ACC112 (cell line): ENCODE data around the gene SERP2.
A peak's percentile ranks its signal among the peaks of the same experiment; 100 is the strongest.

Experiments used
- H2AFZ ChIP-seq: fragments of 200-600 bp; sonication (generic); one replicate; pipeline ENCODE4 v1.6.0; 2017; ENCODE audit warnings: antibody characterized with exemption, low read length; ENCODE audit not compliant: unreplicated experiment
- H3K27ac ChIP-seq: fragments of 200-600 bp; sonication (generic); 2 replicates; pipeline ENCODE4 v1.5.1; 2014; ENCODE audit warnings: low read depth, mild to moderate bottlenecking, antibody characterized with exemption, low read length, moderate library complexity
- H3K27me3 ChIP-seq: fragments of 200-600 bp; sonication (generic); 2 replicates; pipeline ENCODE4 v1.6.1; 2014; ENCODE audit warnings: mild to moderate bottlenecking, antibody characterized with exemption, low read length, moderate library complexity, mixed read lengths; ENCODE audit not compliant: insufficient read depth
- H3K36me3 ChIP-seq: fragments of 200-600 bp; sonication (generic); 2 replicates; pipeline ENCODE4 v1.6.1; 2016; ENCODE audit warnings: mild to moderate bottlenecking, antibody characterized with exemption, low read length, moderate library complexity, mixed read lengths; ENCODE audit not compliant: insufficient read depth
- H3K4me1 ChIP-seq: fragments of 200-600 bp; sonication (generic); one replicate; pipeline ENCODE4 v1.6.1; 2016; ENCODE audit warnings: low read length, mixed read lengths; ENCODE audit not compliant: insufficient read depth, unreplicated experiment, control insufficient read depth
- H3K4me3 ChIP-seq: fragments of 200-600 bp; sonication (generic); 2 replicates; pipeline ENCODE4 v1.5.1; 2014; ENCODE audit warnings: mild to moderate bottlenecking, low read depth, low read length
- H3K79me2 ChIP-seq: fragments of 200-600 bp; sonication (generic); one replicate; pipeline ENCODE4 v1.6.0; 2016; ENCODE audit warnings: low read length; ENCODE audit not compliant: control insufficient read depth, unreplicated experiment, insufficient read depth

Gene SERP2

DNA sequence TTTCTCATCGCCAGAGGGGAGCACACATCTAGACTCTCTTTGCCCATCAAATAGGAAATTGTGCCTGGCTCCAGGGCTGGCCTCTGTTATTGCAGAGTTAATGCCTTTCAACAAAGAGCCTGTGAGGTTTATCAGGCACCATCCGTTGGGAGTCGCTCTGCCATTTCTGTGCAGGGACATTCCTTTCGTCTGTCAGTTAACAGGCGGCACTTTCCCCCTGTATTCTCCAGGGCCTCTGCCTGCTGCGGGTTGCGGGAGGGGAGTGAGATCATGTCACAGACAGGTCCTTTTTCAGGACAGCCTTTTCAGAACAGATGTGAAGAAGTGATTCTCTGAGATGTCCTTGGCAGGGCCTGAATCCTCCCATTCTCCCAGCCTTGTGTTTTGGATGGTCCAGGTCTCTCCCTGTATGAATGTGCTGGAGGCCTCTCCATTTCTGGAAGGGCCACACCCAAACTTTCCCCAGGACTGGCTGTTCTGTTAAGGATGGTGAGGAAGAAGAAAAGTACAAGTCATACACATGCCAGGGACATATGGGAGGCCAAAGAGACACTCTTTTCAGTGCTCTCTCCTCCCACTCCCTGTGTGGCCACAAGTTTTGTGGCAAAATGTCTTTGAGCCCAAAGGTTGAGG lies 14.9 kb downstream of the SERP2 start:
- Histone ChIP-seq H3K27ac (no peak overlapping the region), H3K36me3 (no peaks in the 10 kb centered on the region), H3K4me1 (no peaks in the 10 kb centered on the region), H2AFZ (no peak overlapping the region), H3K4me3 (no peak overlapping the region), H3K79me2 (no peaks in the 10 kb centered on the region), H3K27me3 (no peaks in the 10 kb centered on the region)

GRCh38 chr13:44389060-44389666 lies 15.5 kb downstream of the SERP2 start:
- Histone ChIP-seq H2AFZ (no peak overlapping the region), H3K27ac (no peak overlapping the region)

DNA sequence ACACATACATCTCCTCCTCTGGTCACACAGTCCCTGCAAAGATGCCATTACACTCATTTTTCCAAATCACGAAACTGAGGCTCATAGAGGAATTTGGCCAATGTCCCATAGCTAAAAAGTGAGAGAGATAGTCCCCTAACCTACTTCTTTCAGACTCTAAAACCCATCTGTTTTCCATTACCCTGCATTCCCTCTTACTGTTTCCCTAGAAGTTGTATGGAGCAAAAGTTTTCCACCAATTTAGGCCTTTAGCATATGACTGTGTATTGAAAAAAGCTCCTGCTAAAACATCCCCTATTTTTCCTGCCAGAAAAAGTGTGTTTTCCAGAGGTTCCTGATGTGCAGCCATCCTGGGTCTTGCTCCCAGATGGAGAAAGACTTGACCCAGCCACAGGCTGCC lies 16.3 kb downstream of the SERP2 start:
- Histone ChIP-seq H3K4me3 (no peak overlapping the region), H2AFZ (no peak overlapping the region), H3K79me2 (no peaks in the 10 kb centered on the region), H3K4me1 (no peaks in the 10 kb centered on the region), H3K27ac (no peak overlapping the region), H3K36me3 (no peaks in the 10 kb centered on the region), H3K27me3 (no peaks in the 10 kb centered on the region)

More at GRCh38 chr13:44389060-44389666, 15.5 kb downstream of the SERP2 start:
- H3K27me3 ChIP-seq = no peaks in the 10 kb centered on the region
- H3K79me2 ChIP-seq = no peaks in the 10 kb centered on the region
- H3K4me3 ChIP-seq = no peak overlapping the region
- no peaks in the 10 kb centered on the region for H3K36me3 ChIP-seq
- no peaks in the 10 kb centered on the region for H3K4me1 ChIP-seq

- H2AFZ ChIP-seq = no peak overlapping the region
- no peak overlapping the region for H3K27ac ChIP-seq
- H3K4me3 ChIP-seq = no peak overlapping the region
- H3K27me3 ChIP-seq = no peaks in the 10 kb centered on the region
- H3K4me1 ChIP-seq = peaks cover 13% of the 10 kb centered on the region
- H3K79me2 ChIP-seq = no peaks in the 10 kb centered on the region
- no peaks in the 10 kb centered on the region for H3K36me3 ChIP-seq
Measured at GRCh38 chr13:44393391-44393790, 19.8 kb downstream of the SERP2 start.

GRCh38 chr13:44394658-44395057 lies 21.0 kb downstream of the SERP2 start:
- Histone ChIP-seq H3K27ac (no peak overlapping the region), H2AFZ (no peak overlapping the region), H3K36me3 (no peaks in the 10 kb centered on the region), H3K27me3 (no peaks in the 10 kb centered on the region), H3K4me1 (peaks cover 13% of the 10 kb centered on the region), H3K79me2 (no peaks in the 10 kb centered on the region), H3K4me3 (no peak overlapping the region)

- Histone ChIP-seq H3K79me2 (no peaks in the 10 kb centered on the region), H3K27me3 (no peaks in the 10 kb centered on the region), H3K36me3 (no peaks in the 10 kb centered on the region), H3K4me3 (no peak overlapping the region), H2AFZ (no peak overlapping the region), H3K4me1 (peaks cover 13% of the 10 kb centered on the region), H3K27ac (no peak overlapping the region)
Measured at GRCh38 chr13:44395976-44396694, 22.5 kb downstream of the SERP2 start.

DNA sequence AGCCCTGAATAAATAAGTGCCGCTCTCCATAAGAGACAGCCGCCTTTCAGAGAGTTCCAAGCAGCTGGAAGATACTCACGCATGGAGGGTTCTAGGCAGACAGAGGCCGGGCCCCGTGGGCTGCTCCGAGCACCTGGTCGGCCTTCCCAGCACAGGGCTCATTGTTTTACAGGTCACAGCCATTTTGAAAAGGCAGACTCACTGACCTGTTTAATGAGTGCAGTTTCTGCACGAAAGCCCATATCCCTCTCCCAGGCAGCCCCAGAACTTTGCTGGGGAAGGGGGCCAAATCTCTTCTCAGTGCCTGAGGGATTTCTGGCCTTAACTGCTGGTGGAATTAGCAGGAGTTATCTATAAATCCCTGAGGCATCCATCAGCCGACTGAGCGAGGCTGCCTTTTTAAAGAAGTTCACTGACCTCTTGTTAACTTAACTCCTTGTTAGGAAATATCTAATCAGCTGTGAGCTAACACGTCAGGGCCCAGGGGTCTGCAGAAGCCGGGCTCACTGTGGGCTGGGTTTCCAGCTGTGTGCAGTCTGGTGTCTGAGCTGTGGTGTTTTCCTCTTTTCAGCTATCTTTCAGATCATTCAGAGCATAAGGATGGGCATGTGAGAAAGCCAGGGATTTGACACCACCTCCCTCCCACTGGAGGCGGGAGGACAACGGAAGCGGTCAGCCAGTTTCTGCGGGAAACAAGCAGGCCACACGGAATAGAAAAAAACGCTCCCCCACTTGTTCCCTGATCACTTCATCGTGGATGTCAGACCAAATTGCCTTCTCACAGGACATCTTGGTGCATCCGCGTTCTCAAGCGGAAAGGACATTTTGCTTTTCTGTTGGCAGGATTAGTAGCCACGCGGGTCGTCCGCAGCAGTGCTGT lies 23.3 kb downstream of the SERP2 start:
- Histone ChIP-seq H3K27ac (no peak overlapping the region), H3K36me3 (no peaks in the 10 kb centered on the region), H3K4me1 (peaks cover 13% of the 10 kb centered on the region), H3K4me3 (peak overlapping the region; percentile 47), H3K79me2 (no peaks in the 10 kb centered on the region), H3K27me3 (no peaks in the 10 kb centered on the region), H2AFZ (peak overlapping the region; percentile 51)

DNA sequence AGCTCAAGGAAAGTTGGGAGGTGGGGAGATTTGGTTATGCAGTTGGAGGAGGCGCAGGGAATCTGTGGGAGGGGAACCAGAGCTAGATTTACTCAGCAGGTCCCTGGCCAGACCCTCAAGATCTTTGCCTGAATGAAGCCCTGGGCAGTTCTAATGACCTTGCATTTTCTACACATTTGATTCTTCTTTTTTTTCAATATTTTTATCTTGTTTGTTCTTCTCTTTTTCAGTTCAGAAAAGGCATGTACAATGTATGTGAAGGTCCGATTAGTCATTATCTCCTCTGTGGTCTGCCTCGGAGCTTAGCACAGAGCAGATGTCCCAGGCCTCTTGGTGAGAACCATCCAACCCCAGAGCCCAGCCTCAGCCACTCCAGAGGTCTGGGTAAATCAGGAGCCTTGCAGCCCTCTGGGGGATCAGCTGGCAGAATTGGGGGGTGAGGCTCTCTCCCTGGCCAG lies 24.2 kb downstream of the SERP2 start:
- no peaks in the 10 kb centered on the region for H3K27me3 ChIP-seq
- H3K79me2 ChIP-seq = no peaks in the 10 kb centered on the region
- no peak overlapping the region for H3K4me3 ChIP-seq
- peaks cover 13% of the 10 kb centered on the region for H3K4me1 ChIP-seq
- no peak overlapping the region for H3K27ac ChIP-seq
- no peak overlapping the region for H2AFZ ChIP-seq
- no peaks in the 10 kb centered on the region for H3K36me3 ChIP-seq

- H3K27me3 ChIP-seq = no peaks in the 10 kb centered on the region
Measured at GRCh38 chr13:44398606-44399005, 25.0 kb downstream of the SERP2 start.

DNA sequence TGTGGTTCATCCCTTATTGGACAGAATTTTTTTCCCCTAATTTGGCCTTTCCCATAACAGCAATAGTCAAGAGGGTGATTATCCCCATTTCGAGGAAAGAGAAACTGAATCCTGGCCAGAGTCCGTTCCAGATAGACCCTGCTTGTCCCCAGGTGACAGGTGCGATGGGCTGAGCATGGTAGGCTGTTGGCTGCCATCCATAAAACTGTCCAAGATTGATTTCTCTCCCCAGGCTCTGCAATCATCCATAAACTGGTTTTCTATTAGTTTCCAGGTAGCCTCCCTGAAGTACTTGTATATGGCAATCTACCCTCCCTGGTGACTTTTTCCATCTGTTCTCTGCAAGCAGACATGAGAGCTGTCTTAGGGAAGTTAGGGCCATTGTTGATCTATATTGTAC lies 25.4 kb downstream of the SERP2 start:
- Histone ChIP-seq H3K4me3 (no peak overlapping the region), H3K79me2 (no peaks in the 10 kb centered on the region), H2AFZ (no peak overlapping the region), H3K36me3 (no peaks in the 10 kb centered on the region), H3K27me3 (no peaks in the 10 kb centered on the region), H3K27ac (no peak overlapping the region), H3K4me1 (peaks cover 13% of the 10 kb centered on the region)

More at GRCh38 chr13:44398606-44399005, 25.0 kb downstream of the SERP2 start:
- Histone ChIP-seq H3K36me3 (no peaks in the 10 kb centered on the region), H3K79me2 (no peaks in the 10 kb centered on the region), H3K4me3 (no peak overlapping the region), H3K27ac (no peak overlapping the region), H3K4me1 (peaks cover 13% of the 10 kb centered on the region), H2AFZ (no peak overlapping the region)
